HL-60 (cell line): ENCODE measurements around the gene CTBP2.

ENCODE experiments used
- DNase-seq, 2 experiments: peaks; one replicate each; pipeline ENCODE4 v3.0.0-alpha.2; 2010 to 2020; ENCODE audit warnings: low read depth in 1 of 2, low spot score in 1 of 2
- H3K27ac ChIP-seq: fragments of 250-450 bp; sonication (Bioruptor Pico); replicated peaks from 2 replicates; pipeline ENCODE4 v1.5.1; 2020; ENCODE audit warnings: mild to moderate bottlenecking, moderate library complexity
- H3K27me3 ChIP-seq: fragments of 250-450 bp; sonication (Bioruptor Pico); 2 replicates; pipeline ENCODE4 v1.5.1; 2021; ENCODE audit warnings: mild to moderate bottlenecking, moderate library complexity; ENCODE audit not compliant: insufficient read depth, poor library complexity, severe bottlenecking
- H3K4me3 ChIP-seq: replicated peaks from 2 replicates; pipeline ENCODE4 v1.5.1; 2011; ENCODE audit warnings: mild to moderate bottlenecking, control low read depth, low read length; ENCODE audit not compliant: insufficient read depth
- GABPA ChIP-seq: IDR thresholded peaks from 2 replicates; pipeline ENCODE4 v1.6.1; 2012; ENCODE audit warnings: low read depth
- POLR2AphosphoS5 ChIP-seq: IDR thresholded peaks from 2 replicates; pipeline ENCODE4 v1.6.1; 2012; ENCODE audit warnings: low read depth
- SPI1 ChIP-seq: IDR thresholded peaks from 2 replicates; pipeline ENCODE4 v1.6.1; 2012; ENCODE audit warnings: low read depth, mild to moderate bottlenecking, borderline replicate concordance
- TF ChIP-seq, protein P1 (sequence below): IDR thresholded peaks from 2 replicates; pipeline ENCODE4 v1.6.1; 2012; ENCODE audit warnings: low read depth; ENCODE audit not compliant: insufficient replicate concordance
- TF ChIP-seq, protein P2 (sequence below): IDR thresholded peaks from one replicate; pipeline ENCODE4 v1.5.1; 2011; ENCODE audit warnings: low read length, control low read depth, inconsistent platforms; ENCODE audit not compliant: insufficient read depth

The CTBP2 gene

DNA sequence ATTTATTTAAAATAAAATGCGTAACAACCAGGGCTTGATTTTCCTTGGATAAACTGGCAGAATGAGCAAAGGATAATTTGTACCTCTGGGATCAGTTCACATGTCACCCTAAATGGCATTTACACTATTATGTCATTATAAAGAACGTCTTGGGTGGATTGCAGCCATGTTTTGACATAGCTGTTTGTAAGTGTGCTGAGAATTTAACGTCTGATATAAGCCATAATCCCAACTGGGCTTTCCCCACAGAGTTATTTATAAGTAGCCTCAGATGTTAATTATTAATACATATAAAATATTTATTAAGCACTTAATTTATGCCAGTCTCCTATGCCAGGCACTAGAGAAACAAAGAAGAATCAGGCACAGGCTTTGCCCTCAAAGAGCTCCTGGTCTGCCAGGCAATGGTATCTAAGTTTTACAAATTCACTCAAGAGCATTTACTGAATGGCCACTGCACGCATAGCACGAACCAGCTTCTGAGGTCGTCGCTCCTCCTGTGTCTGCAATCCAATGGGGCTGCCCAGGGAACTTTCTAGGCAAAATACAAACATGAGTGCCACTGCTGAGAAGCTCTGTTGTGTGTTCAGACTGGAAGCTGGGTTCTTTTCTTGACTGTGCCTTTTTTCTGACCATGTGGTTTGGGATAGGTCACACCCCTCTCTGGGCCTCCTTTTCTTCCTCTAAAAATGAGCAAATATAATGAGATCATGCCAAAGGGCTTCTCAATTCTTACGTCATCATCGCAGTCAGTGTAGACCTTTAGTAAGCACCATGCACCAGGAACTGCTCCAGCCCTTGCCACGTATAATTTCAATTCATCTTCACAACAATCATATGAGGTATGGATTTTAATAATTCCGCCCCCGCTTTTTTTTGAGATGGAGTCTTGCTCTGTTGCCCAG, 11.3 kb upstream of the CTBP2 start:
- no peak overlapping the region for H3K27ac ChIP-seq
- no peak for DNase-seq
- H3K27me3 ChIP-seq, result peaks cover 7% of the 10 kb centered on the region
- no peak for TF ChIP-seq SPI1
- TF ChIP-seq, protein P1, sequence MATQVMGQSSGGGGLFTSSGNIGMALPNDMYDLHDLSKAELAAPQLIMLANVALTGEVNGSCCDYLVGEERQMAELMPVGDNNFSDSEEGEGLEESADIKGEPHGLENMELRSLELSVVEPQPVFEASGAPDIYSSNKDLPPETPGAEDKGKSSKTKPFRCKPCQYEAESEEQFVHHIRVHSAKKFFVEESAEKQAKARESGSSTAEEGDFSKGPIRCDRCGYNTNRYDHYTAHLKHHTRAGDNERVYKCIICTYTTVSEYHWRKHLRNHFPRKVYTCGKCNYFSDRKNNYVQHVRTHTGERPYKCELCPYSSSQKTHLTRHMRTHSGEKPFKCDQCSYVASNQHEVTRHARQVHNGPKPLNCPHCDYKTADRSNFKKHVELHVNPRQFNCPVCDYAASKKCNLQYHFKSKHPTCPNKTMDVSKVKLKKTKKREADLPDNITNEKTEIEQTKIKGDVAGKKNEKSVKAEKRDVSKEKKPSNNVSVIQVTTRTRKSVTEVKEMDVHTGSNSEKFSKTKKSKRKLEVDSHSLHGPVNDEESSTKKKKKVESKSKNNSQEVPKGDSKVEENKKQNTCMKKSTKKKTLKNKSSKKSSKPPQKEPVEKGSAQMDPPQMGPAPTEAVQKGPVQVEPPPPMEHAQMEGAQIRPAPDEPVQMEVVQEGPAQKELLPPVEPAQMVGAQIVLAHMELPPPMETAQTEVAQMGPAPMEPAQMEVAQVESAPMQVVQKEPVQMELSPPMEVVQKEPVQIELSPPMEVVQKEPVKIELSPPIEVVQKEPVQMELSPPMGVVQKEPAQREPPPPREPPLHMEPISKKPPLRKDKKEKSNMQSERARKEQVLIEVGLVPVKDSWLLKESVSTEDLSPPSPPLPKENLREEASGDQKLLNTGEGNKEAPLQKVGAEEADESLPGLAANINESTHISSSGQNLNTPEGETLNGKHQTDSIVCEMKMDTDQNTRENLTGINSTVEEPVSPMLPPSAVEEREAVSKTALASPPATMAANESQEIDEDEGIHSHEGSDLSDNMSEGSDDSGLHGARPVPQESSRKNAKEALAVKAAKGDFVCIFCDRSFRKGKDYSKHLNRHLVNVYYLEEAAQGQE, result no peak
- TF ChIP-seq, protein P2, sequence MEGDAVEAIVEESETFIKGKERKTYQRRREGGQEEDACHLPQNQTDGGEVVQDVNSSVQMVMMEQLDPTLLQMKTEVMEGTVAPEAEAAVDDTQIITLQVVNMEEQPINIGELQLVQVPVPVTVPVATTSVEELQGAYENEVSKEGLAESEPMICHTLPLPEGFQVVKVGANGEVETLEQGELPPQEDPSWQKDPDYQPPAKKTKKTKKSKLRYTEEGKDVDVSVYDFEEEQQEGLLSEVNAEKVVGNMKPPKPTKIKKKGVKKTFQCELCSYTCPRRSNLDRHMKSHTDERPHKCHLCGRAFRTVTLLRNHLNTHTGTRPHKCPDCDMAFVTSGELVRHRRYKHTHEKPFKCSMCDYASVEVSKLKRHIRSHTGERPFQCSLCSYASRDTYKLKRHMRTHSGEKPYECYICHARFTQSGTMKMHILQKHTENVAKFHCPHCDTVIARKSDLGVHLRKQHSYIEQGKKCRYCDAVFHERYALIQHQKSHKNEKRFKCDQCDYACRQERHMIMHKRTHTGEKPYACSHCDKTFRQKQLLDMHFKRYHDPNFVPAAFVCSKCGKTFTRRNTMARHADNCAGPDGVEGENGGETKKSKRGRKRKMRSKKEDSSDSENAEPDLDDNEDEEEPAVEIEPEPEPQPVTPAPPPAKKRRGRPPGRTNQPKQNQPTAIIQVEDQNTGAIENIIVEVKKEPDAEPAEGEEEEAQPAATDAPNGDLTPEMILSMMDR, result no peak
- TF ChIP-seq POLR2AphosphoS5, result no peak
- TF ChIP-seq GABPA, result no peak
- H3K4me3 ChIP-seq, result no peak overlapping the region

DNA sequence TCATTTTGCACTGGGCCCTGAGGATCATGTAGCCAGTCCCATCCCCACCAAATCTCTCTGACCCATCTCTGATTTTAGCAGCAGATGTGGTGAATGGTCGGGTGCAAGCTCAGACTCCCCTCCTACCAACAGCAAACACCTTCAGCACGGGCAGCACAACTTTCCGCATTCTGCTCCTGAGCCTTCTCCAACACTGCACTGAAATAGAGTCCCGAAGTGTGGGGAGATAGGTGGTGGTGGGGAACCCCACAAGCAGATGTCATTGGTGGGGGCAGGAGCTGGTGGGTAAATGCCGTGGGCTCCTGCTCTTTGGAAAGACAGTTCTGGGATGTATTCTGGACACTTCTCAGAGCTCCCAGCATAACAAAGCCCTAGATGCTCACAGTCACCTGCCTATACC, 9.6 kb upstream of the CTBP2 start:
- Histone ChIP-seq H3K27ac (no peak overlapping the region), H3K4me3 (no peak overlapping the region), H3K27me3 (peaks cover 7% of the 10 kb centered on the region)
- TF ChIP-seq, protein P2, result no peak
- TF ChIP-seq GABPA (no peak), SPI1 (no peak), POLR2AphosphoS5 (no peak)
- TF ChIP-seq, protein P1, result no peak
- DNase-seq, result no peak

DNA sequence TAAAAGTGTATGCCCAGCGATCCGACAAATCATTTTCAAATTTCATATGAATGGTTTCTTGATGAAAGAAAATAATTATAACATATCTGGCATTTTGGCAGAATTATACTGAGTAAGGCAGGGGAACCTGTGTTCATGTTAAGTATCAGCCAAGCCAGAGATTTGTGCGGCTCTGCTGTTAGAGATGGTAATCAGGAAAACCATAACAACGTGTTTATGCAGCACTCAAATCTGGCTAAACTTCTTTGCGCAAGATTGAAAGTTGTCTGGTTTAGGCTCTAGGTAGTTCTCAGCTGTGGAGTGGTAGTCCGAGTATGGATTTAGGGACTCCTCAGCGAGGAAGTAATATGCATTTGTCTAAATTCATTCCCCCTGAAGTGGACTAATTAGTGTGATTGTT, 8.9 kb upstream of the CTBP2 start:
- Histone ChIP-seq H3K4me3 (no peak overlapping the region), H3K27me3 (peaks cover 4% of the 10 kb centered on the region), H3K27ac (no peak overlapping the region)
- DNase-seq, result no peak
- TF ChIP-seq POLR2AphosphoS5 (no peak), GABPA (no peak), SPI1 (no peak)
- TF ChIP-seq, protein P2, result no peak
- TF ChIP-seq, protein P1, result no peak
